GM12873 (cell line): ENCODE measurements around the gene METAP1D.

Source experiments
- TF ChIP-seq, protein P1 (sequence below): IDR thresholded peaks from 2 replicates; pipeline ENCODE4 v1.5.1; 2012; ENCODE audit warnings: low read depth, mild to moderate bottlenecking, moderate library complexity, low read length, control low read depth; ENCODE audit not compliant: insufficient read depth; ENCODE audit errors: missing control alignments

The METAP1D gene

DNA sequence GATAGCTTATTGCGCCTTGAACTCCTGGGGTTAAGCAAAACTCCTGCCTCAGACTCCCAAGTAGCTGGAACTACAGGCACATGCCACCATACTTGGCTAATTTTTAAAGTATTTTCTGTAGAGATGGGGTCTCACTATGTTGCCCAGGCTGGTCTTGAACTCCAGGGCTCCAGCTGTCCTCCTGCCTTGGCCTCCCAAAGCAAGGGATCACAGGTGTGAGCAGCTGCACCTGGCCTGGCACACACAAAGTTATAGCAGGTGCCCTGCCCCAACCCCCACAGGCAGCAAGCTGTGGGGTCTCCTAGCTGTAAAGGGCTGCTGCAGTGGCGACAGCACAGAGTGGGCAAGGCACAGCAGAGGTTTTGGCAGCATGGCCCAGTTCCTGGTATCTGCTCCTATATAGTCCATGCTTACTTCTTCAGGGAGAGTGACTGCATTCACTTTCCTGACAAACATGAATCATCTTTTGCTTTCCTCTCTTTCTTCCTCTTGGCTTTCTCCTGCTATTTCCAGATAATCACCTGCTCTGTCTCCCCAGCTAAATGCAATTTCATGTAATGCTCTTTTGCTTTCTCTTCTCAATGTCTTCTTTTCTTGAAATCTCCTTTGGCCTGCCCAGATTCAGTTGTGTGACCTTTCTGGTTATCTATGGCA lies 27.3 kb upstream of the METAP1D start:
- TF ChIP-seq, protein P1, sequence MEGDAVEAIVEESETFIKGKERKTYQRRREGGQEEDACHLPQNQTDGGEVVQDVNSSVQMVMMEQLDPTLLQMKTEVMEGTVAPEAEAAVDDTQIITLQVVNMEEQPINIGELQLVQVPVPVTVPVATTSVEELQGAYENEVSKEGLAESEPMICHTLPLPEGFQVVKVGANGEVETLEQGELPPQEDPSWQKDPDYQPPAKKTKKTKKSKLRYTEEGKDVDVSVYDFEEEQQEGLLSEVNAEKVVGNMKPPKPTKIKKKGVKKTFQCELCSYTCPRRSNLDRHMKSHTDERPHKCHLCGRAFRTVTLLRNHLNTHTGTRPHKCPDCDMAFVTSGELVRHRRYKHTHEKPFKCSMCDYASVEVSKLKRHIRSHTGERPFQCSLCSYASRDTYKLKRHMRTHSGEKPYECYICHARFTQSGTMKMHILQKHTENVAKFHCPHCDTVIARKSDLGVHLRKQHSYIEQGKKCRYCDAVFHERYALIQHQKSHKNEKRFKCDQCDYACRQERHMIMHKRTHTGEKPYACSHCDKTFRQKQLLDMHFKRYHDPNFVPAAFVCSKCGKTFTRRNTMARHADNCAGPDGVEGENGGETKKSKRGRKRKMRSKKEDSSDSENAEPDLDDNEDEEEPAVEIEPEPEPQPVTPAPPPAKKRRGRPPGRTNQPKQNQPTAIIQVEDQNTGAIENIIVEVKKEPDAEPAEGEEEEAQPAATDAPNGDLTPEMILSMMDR: no peak

DNA sequence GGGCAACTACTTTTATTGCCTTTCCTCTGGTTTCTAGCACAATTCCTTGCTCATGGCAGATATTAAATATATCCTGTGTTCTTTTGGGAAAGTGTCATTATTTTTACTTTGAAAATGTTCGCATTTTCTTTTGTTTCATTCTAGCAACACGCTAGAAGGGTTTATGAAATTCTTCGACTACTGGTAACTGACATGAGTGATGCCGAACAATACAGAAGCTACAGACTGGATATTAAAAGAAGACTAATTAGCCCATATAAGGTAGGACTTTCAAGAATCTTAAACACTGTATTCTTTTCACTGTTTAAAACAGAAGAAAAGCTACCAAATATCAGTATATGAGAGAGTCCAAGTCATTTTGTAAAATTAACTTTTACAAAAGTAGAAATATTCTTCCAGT lies 20.6 kb upstream of the METAP1D start:
- TF ChIP-seq, protein P1: no peak

DNA sequence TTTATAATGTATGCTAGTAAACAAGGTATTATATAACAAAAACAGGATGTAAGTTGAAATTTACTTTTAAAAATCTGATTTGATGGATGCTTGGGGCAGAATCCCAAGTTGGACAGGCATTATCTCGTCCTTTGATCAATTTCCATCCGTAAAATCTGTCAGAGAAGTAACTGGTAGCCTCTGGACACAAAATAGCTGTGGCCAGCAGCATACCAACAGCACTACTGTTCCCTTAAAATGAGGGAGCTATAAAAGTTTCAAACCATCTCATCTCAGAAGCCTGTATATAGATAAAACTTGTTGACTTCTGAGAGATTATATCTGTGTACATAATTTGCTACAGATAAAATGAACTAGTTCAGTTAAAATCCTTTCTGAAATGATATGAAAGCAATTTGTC lies 14.7 kb upstream of the METAP1D start:
- TF ChIP-seq, protein P1: no peak

DNA sequence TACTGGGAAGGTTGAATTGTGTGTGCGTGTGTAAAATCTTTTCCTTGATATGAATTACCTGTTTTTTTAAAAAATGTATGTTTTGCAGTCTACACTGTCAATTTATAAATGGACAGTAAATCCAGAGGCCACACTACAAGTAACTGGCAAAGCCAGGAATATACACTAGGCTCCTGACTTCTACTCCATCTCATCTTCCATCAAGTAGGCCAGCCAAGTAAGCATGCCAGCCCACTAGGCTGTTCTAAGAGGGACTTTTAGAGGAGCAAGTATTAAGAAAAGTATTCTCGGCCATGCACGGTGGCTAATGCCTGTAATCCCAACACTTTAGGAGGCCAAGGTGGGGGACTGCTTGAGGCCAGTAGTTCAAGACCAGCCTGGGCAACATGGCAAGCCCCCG lies 13.0 kb upstream of the METAP1D start:
- TF ChIP-seq, protein P1: no peak

DNA sequence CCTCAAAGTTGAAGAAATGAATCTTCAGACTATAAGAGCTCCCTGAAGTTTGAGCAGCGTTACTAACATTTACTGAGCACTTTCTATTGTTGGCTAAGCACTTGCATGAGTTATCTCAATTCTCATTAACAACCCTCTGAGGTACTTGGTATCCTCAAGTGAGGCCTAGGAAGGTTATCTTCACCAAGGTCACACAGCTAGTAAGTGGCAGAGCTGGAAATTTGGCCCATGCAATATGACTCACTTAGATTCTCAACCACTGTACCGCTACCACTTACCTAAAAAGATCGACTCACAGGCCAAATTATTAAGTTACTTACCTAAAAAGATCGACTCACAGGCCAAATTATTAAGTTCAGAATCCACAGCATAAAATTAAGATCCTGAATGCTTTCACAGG lies 8.7 kb upstream of the METAP1D start:
- TF ChIP-seq, protein P1: no peak

DNA sequence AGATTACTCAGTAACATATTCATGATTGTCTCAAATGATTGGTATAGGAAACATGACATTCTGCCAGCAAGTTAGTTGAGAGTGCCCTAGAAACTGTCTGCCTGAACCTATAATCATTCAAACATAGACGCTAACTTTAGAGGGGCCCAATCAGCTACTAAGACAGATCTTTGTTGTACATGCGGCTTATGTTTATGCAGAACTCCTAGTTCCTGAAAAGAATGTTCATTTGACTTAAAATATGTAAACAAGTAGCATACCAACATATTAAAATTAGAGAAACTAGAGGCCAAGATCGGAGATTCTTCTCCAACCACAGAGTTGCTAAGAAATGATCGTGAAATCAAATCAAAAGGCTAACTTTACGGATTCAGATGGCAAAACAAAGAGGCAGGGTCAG lies 4.2 kb upstream of the METAP1D start:
- TF ChIP-seq, protein P1: no peak

DNA sequence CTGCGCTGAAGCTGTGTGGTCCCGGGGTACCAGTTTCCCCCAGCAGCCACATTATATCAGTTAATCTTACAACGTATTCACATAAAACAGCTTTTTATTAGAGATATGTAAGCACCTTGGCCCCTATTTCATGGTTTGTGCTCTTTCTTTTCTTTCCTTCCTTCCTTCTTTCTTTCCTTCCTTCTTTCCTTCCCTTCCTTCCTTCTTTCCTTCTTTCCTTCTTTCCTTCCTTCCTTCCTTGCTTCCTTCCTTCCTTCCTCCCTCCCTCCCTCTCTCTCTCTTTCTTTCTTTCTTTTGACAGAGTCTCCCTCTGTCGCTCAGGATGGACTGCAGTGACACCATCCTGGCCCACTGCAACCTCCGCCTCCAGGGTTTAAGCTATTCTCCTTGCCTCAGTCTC lies 3.7 kb upstream of the METAP1D start:
- TF ChIP-seq, protein P1: no peak
